ENCODE measurements around the gene ATF7.
A peak's percentile ranks its signal among the peaks of the same experiment; 100 is the strongest.
"Not testable (repeated sequence)": the region's sequence is repeated elsewhere in the genome, so short reads cannot be mapped to it uniquely, and the experiment has no call there.

Gene ATF7

DNA sequence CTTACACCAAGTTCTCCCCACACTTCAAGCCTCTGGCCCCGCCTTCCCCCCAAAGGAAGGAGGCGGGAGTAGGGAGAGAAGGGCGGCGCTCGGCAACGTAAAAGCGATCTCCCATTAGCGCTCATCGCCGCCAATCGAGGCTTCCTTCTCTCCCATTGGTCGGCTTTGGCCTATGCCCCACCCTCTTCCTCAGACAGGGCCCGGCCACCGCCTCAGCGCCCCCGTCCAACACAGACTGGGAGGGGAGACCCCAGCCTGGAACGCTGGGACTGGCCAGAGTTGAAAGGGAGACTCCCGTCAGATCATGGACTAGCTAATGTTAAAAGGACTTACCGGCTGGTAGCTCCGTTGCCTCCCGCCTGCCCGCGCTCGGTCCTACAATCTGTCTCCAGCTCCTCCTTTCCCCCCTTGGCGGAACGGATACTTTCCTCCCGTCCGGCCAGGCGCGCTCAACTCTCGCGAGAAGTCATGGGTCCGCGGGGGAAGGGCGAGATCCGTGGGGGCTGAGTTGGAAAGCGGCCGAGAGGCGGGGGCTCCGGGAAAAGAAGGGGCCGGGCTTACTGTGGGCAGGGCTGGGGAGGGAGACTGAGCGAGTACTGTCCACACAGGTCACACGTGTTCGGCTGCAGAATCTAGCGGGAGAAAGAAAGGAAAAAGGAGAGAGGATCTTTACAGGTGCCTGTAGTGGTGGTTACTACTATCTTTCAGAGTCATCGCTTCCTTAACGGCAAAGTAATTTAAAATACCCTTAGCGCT is at the start of gene ATF7:
Gene ATF7 (minus strand): TSS at position 437 of the 756 bp plus-strand sequence. CDS start 25,382 bp downstream, outside the sequence.
- peak; percentile 98 for DNase-seq

DNA sequence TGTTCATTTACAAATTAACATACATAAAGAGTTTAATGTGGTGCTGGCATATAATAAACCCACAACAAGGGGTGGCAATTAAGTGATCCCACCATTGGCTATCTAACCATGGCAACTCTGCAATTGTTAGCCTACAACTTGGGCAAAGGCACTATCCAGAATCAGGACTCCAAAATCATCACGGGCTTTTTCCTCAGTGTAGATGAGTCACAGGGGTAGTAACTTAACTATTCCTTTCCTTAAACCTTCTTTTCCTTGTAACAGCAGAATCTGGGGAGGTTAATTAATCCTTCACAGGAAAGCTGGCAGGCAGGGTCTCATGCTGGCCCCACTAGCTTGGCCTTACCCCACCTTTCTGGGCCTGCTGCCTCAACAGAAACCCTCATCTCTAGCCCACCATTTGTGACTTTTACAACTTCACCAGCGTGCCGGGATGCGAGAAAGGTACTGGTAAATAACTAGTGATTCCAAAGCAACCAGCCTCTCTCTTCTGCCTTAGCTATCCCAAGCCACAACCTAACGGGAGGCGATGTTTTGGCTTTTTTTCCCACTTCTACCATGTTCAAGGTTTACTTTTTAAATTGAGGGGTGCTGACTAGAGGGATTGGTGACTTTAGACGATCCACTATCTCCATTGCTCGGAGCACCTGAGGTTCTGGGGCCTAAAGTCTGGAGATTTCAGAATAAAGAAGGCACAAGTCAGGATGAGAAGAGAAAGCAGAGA is 49.0 kb upstream of the ATF7 start:
- DNase-seq = peak; percentile 15

DNA sequence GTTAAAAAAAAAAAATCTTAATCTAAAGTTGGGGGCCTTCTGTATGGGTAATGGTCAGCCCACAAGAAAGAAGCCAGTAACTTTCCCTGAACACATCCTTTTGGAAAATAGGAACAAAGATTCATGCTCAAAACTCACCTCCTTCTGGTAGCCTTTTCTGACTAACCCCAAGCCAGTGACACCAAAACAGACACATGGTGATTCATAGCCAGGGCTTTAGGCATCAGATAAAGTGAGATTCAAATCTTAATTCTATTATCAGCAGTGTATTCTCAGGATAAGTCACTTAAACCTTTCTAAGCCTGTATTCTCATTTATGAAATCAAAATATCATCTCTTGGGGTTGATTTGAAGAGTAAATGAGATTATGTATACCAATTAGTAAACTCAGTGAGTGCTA is 44.8 kb upstream of the ATF7 start:
- no peak for DNase-seq

- no peak for DNase-seq
Observed at GRCh38 chr12:53670308-53670707, 44.1 kb upstream of the ATF7 start.

DNA sequence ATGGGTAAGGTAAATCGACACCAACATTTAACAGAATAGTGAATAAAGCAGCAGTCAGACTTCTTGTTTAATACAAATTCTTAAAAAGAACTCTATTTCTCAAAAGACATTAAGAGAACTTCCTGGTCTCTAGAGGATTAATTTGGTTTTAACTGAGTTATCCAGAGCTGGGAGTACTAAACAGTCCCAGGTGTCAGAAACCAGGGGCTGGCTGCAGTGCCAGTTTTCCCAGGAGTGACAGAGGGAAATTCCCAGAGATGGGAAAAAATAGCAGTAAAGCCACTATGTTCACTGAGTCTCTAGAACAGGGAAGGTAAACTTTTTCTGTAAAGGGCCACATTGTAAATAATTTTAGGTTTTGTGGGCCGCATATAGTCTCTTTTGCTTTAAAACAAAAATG is 40.9 kb upstream of the ATF7 start:
- no peak for DNase-seq

DNA sequence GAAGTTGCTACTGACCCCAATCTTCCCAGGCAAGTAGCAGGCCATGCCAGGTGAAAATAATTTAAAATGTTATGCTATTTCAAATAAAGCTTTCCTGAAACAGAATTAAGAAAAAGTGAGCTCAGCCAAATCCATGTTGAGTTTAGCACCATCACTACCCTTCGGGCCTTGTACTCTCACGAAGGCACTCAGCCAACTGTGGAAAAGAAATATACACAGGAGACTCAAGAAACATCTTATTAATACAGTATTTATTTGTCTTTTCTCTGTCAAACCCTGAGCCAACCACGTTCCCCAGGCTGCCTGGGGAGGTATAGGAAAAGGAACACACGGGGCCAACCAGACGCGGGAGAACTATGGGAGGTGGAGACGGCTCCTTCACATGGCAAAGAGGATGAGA is 38.8 kb upstream of the ATF7 start:
- no peak for DNase-seq

DNA sequence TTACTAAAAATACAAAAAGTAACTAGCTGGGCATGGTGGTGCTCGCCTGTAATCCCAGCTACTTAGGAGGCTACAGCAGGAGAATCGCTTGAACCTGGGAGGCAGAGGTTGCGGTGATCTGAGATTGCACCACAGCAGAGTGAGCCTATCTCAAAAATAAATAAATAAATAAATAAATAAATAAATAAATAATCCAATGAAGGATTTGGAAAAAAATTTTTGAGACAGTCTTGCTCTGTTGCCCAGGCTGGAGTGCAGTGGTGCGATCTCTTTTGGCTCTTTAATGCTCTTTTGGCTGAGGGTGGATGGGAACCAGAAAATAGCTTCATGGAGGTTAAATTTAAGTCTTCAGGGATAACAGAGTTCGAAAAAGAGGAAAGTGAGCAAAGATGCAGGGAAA is 38.0 kb upstream of the ATF7 start:
- DNase-seq = no peak

DNA sequence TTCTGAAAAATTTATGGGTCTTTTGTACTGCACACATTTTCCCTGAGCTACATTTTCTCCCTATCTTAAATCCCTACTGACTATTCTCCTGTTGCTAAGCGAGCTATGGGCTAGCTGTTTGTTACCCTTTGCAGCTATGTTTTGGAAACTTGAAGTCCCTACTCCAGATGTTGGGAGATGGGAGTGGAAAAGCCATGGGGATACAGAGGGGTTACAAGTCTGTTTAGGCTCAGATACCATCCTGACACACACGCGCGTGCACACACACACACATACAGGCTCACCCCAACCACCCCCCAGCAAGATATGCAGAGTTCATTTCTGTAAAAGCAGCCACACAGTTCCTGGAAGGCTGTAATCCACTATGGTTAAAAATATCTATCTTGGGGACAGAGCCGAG is 33.9 kb upstream of the ATF7 start:
- DNase-seq = no peak

GRCh38 chr12:53659571-53659981 is 33.4 kb upstream of the ATF7 start:
- DNase-seq = no peak

- no peak for DNase-seq
Observed at GRCh38 chr12:53659011-53659551, 32.9 kb upstream of the ATF7 start.

- DNase-seq = no peak
Observed at GRCh38 chr12:53657041-53657440, 30.9 kb upstream of the ATF7 start.

DNA sequence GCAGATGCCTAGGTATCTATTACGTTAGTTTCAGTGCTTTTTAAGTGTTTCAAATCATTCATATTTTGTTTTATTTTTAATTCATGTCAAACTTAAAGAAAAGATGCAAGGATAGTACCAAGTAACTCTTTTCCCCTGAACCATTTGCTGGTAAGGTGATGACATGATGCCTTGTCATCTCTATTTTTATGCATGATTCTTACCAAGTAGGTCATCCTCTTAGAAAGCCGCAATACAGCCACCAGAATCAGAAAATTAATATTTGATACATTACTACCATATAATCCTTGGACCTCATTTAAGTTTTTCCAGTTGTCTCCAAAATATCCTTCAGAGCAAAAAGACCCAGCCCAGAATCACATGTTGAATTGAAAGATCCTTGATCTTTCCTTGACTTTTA is 27.4 kb upstream of the ATF7 start:
- no peak for DNase-seq

DNA sequence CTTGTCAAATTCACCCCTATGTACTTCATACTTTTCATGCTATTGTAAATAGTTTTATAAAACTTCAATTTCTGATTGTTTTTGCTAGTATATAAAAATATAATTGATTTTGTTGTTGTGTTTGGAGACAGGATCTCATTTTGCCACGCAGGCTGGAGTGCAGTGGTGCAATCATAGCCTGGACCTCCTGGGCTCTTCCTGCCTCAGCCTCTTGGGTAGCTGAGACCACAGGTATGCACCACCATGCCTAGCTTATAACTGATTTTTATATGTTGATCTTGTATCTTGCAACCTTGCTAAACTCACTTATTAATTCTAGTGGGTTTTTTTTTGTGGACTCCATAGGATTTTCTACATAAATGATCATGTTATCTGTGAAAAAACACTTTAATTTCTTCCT is 26.2 kb upstream of the ATF7 start:
- DNase-seq = no peak

- no peak for DNase-seq
Observed at GRCh38 chr12:53651737-53652136, 25.6 kb upstream of the ATF7 start.

- not testable (repeated sequence) for DNase-seq
Observed at GRCh38 chr12:53646300-53646699, 20.1 kb upstream of the ATF7 start.

DNA sequence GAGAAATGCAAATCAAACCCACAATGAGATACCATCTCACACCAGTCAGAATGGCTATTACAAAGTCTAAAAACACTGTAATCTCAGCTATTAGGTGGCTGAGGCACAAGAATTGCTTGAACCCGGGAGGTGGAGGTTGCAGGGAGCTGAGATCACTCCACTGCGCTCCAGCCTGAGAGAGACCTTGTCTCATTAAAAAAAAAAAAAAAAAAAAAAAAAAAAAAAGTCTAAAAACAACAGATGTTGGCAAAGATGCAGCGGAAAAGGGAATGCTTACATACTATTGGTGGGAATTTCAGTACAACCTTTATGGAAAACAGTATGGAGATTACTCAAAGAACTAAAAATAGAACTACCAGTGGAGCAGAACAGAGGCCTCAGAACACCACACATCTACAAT is 19.0 kb upstream of the ATF7 start:
- no peak for DNase-seq

DNA sequence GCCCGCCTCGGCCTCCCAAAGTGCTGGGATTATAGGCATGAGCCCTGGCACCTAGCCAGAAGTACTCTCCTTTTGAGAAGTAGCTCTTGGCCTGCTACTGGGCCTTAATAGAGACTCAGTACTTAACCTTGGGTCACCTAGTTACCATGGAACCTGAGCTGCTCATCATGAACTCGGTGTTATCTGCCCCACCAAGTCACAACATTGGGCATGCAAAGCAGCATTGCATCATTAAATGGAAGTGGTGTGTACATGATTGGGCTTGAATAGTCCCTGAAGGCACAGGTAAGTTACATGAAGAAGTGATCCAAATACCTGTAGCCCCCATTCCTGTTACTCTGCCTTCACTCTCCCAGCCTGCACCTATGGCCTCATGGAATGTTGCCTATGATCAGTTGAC is 18.0 kb upstream of the ATF7 start:
- no peak for DNase-seq

GRCh38 chr12:53643232-53643979 is 17.2 kb upstream of the ATF7 start:
- DNase-seq = no peak

DNA sequence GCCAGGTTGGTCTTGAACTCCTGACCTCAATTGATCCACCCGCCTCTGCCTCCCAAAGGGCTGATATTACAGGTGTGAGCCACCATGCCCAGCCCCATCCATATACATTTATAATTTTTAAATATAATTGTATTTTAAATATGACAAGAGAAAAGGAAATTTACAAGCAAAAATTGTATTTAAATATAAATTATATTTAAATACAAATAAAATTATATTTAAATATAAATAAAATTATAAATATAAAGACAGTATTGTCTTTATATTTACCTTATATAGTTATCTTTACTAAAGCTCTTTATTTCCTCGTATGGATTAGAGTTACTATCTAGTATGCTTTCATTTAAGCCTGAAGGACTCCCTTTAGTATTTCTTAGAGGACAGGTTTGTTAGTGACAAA is 11.9 kb upstream of the ATF7 start:
- no peak for DNase-seq

DNA sequence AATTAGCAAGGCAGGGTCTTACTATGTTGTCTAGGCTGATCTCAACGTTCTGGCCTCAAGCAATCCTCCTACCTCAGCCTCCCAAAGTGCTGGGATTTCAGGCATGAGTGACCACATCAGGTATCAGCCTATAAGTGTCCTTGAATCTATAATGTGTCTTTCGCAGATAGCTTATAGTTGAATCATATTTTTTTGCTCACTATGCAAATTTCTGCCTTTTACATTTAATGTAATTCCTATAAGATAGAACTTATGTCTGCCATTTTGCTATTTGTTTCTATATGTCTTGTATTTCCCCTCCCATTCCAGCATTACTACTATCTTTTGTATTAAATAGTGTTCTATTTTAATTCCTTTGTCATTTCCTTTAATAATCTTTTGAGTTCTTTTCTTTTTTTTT is 10.5 kb upstream of the ATF7 start:
- no peak for DNase-seq

DNA sequence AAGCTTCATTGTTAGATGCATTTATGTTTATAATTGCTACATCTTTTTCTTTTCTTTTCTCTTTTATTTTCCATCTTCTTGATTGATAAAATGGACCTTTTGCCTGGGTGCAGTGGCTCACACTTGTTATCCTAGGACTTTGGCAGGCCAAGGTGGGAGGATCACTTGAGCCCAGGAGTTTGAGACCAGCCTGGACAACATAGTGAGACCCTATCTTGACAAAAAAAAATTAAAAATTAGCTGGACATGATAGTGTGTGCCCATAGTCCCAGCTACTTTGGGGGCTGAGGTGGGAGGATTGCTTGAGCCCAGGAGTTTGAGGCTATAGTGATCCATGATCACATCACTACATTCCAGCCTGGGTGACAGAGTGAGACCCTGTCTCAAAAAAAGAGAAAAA is 9.5 kb upstream of the ATF7 start:
- DNase-seq = not testable (repeated sequence)

DNA sequence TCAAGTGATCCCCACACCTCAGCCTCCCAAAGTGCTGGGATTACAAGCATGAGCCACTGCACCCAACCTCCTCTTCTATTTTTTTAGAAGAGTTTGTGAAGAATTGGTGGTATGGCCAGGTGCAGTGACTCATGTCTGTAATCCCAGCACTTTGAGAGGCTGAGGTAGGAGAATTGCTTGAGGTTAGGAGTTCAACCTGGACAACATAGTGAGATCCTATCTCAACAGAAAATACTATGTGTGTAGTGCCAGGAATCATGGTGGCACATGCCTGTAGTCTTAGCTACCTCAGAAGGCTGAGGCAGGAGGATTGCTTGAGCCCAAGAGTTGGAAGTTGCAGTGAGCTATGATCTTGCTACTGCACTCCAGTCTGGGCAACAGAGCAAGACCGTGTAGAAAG is 5.5 kb upstream of the ATF7 start:
- DNase-seq = no peak

GRCh38 chr12:53627919-53628318 is 1.7 kb upstream of the ATF7 start:
- DNase-seq = no peak
